ENCODE data around the gene ARHGAP19.

ARHGAP19 gene

DNA sequence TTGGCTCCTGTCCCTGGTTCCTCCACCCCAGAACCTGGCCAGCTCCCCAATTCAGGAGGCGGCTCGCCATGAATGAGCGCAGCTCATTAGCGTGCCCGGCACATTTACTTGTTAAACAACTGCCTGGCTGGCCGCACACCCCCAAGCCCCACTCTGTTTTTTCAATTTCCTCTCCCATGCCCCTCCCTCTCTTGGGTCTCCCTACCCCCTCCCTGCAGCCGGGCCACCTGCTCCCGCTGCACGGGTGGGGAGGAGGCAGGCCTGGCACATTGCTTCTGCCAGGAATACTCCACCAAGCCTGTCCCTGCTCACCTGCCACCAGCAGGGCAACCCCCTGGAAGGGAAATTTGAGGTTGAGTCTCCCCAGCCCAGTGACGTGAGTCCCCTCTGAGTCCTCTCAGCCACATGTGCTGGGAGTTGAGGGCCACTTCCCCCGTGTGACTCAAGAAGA is 104.2 kb downstream of the ARHGAP19 start:
- DNase-seq = no peak

DNA sequence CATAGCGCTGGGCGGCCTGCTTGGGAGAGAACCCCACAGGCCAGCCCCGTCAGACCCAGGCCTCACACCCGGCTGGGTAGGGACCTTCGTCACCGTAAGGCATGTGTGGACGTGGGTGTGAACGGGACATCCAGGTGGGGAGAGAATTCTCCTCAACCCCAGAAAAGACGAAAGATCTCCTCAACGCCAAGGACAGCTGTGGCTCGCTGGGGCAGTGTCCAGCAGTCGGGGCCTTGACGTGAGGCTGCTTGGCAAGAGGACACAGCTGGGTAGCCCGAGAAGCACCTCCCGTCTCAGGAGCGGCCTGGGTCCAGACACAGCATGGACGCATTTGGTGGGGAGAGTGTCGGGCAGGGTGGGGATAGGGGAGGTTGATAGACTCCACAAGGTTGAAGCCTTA is 105.5 kb downstream of the ARHGAP19 start:
- DNase-seq = no peak

DNA sequence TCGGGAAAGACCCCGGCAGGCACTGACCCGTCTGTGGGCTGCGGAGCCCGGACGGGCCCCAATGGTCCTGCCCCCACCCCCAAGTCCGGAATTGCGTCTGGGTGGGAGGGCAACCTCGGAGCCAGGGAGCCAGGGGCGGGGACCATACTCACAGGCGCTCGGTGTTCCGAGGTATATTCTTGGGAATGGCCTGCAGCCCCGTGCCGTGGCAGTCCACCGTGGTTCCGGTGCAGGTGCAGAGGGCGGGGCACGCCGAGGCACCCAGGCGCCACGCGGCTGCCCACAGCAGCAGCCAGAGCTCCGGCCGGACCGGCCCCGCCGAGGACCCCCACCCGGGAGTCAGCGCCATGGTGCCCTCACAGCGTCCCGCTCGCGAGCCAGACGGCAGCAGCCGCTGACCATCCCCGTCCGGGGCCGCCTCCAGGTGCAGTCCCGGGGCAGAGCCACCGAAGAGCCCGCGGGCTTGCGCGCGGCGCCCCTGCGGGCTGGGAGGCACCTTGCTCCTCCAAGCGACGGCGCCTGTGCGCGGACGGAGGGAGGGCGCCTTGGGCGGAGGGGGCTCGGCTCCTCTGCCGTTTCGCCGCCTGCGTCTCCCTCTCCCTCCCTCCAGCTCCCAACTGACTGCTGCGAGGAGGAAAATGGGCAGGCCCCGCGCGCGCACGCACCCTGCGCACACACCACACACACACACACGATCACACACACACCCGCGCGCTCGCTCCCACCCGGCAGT is 106.9 kb downstream of the ARHGAP19 start, which contains the start of gene SLIT1:
Gene SLIT1, minus strand, starts transcription at position 634 of the 733 bp plus-strand sequence. Its CDS starts 285 bp downstream, at position 349.
- no peak for DNase-seq

- no peak for DNase-seq
These were observed 107.5 kb downstream of the ARHGAP19 start for GRCh38 chr10:97184971-97185325.

DNA sequence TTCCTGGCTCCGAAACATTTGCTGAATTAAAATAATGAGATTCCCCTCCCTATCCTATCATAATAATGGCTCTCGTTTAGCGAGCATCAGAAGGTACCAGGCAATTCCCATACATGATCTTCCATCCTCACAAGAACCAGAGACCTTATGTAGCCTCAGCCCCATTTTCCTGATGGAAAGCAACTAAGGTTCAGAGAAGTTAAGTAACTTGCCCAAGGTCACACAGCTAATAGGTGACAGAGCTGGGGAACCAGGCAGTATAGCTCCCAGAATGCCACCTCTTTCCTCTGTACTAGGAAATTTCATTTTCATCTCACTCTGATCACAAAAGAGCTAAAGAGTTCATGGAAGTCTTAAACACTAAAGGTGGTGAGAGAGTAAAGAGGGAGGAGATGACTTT is 109.1 kb downstream of the ARHGAP19 start:
- DNase-seq = no peak

DNA sequence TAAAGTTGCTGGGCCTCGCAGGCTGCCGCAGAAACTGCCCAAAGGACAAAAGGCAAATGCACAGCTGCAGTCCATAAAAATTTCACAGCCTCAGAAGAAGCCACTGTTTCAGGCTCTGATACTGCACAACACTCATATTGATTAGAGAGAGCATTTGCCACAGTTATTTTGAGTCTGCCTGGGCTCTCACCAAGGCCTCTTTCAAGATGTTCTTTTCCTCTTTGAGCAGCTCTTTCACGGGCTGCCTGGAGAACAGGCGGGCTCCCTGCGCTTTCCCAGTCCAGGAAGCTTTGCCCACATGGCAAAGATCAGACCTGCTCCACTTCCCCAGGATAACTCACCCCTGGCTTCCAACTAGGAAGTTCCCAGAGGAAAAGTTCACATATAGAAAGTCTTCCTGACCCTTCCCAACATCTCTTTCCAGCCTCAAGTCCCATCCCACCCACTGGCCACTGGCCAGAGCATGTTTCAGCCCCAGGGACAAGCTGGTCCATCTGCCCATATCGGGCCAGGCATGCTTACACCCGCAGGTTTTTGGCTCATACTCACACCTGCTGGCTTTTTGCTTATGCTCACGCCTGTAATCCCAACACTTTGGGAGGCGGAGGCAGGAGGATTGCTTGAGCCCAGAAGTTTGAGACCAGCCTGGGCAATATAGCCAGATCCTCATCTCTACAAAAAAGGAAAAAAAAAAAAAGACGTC is 110.0 kb downstream of the ARHGAP19 start:
- no peak for DNase-seq

- DNase-seq = no peak
These were observed 111.5 kb downstream of the ARHGAP19 start for GRCh38 chr10:97180986-97181385.

DNA sequence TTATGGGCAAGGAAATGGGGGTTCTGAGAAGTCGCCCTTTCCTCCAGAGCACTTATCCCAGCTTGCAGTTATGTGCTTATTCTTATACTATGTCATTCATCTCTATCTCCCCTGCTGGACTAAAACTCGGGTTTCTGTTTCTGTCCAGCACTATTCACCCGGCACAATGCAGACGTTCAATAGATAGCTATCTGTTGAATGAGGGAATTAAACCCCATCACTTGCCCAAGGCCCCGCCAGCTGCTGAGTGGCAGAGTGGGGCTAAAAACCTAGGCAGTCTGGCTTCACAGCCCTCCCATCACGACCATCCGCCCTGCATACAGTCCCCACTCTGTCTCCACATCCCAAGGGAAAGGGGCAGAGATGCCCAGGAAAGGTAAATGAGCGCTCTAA is 112.1 kb downstream of the ARHGAP19 start:
- DNase-seq = no peak

DNA sequence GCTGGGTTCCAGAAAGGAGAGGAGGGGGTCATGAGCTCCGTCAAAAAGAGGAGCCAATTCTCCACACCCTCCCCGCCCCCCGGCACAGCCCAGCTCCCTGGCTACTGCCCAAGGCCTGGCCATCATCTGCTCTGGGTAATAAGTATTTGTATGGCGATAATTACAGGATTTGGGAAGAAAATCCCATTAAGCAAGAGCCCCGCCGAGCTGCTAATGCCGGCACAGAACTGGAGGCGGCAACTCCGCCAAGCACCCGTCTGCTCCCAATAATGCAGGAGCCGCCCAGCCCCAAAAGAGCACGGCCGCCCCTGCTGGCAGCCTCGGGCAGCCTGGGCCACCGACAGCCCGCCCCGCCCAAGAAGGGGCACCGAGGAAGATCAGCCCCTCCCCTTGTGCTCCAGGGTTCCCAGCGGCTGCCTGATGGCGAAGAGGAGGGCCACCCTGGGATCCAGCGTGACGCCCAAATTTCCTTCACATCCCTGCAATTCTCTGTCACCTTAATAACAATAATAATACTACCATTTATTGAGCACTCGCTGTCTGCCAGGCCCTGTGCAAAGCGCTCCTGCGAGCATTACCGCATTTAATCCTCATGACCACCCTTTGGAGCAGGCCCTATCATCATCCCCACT is 112.6 kb downstream of the ARHGAP19 start:
- no peak for DNase-seq

DNA sequence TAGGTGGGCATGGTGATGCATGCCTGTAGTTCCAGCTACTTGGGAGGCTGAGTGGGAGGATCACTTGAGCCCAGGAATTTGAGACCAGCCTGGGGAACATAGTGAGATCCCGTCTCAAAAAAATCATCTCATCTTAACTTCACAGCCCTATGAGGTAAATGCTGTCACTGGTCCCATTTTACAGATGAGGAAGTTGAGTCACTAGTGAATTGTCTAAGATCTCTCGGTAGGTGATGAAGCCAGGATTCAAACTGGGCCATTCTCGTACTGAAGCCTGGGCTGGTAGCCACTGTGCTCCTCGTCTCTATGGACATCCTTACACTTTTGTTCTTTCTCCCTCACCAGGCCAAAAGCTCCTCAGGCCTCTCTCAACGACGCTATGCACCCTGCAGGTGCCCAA is 113.1 kb downstream of the ARHGAP19 start:
- no peak for DNase-seq

DNA sequence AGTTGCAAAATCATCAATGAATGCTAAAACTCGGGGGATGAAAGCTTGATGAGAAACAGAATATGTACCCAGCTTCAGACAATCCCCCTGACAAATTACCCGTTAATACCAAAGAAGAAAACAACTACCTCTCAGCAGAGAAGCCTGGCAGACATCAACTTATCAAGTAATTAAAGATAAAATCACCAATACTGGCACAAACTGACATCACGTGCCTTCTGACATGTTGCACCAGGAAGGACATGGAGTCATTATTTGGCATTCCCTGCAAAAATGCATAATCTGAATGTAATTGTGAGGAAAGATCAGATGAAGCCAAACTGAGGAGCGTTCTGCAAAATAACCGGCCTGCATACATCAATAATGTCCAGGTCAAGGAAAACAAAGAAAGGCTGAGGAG is 114.4 kb downstream of the ARHGAP19 start:
- DNase-seq = no peak

DNA sequence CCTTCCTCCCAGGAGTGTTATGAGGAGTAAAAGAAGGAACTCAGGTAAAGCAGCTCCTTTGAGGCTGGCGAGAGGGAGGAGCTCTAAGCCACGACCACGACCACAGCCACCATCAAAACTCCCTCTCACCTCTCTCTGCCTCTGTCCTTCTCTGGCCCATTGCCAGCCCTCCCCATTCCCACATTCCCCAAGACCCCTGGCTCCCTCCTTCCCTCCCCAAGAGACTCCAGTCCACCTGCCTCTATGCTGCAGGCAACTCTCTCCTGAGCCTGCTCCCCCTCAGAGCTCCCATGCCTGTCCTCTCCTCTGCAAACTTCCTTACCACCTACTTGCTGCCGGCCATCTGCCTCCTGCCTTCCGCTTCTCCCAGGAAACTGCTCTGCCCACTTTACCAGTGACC is 116.2 kb downstream of the ARHGAP19 start:
- DNase-seq = no peak

DNA sequence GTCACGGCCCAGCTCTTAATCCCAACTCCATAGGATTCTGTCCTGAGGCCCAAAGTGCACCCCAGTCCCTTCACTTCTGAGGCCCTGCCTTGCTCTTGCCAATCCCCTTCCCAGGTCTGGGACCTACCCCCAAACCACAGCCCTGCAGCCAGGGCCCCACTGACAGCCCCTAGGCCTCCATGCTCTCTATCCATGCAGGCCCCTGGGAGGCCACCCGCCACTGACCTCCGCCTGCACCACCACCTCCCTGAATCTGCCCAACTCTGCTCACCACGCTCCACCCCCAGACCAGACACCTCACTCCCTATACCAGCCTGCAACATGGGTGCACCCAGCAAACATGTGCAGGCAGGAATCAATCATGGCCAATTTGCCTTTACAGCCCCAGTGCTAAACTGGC is 116.9 kb downstream of the ARHGAP19 start:
- no peak for DNase-seq

GRCh38 chr10:97174941-97175340 is 117.5 kb downstream of the ARHGAP19 start:
- DNase-seq = no peak

DNA sequence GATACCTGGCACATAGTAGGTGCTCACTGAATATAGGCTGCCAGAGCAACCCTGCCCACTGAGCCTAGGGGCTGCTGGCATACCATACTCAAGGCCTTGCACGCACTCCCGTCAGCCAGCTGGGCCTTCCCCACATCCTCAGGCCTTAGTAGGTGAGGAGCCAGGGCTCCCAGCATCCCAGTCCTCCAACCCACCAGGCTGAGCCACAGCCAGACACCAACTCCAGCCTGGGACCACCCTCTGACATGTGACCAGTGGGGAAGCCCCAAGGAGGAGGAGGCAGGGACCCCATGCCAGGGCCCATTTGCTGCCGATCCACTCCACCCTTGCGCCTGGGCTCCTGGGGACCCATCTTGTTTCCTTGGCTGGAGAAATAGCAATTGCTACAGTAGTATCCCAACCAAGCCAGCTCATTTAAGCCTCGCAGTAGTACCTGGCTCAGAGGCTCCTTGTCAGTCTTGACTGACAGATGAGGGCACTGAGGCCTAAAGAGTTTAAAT is 118.1 kb downstream of the ARHGAP19 start:
- no peak for DNase-seq

DNA sequence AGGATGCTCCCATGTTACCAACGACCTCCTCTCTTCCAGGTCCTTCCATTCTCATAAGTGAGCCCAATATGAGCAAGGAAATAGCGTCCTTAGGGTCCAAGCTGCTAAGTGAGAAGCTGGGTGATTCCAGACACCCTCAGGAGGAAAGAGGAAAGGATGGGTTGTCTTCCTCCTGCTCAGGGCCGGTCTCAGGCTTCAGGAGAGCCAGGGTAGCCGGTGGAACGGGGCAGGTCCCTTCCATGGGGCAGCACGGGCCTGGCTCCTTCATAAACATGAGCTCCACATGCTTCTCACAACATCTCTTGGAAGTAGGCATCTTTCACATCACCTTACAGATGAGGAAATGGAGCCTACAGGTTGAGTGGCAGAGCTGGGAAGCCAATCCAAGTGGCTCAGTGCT is 119.4 kb downstream of the ARHGAP19 start:
- no peak for DNase-seq

All from activated T-cell treated with anti-CD3 and anti-CD28 coated beads, Interleukin-2, amount 50 U/mL, for 1 hour (primary cell).